Germinal center (tissue), 1 donor: Measurements from ENCODE around the gene ZSCAN25.
"Not testable (repeated sequence)": the region's sequence is repeated elsewhere in the genome, so short reads cannot be mapped to it uniquely, and the experiment has no call there.

Experiments
- DNase-seq: peaks from one replicate; pipeline ENCODE4 v3.0.0; 2012; ENCODE audit warnings: mixed read lengths, low spot score

Gene ZSCAN25

GRCh38 chr7:99617192-99617781 is 541 bp downstream of the ZSCAN25 start:
- DNase-seq = no peak

DNA sequence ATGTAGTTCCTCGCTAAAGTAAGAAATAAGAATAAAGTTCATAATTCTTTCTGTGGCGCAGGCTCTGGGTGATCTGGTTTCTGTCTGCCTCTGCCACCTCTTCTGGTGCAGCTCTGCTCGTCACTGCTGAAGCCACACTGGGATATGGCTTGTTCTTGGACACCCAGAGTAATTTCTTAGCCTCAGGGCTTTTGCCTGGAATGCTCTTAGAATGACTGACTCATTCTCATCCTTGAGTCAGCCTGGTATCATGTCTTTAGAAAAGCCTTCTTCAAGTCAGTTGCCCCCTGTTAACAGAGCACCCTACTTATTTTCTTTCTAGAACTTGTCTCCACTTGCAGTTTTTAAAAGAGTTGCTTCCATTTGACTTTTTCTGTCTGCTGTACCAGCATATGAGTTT is 2.0 kb downstream of the ZSCAN25 start:
- no peak for DNase-seq

DNA sequence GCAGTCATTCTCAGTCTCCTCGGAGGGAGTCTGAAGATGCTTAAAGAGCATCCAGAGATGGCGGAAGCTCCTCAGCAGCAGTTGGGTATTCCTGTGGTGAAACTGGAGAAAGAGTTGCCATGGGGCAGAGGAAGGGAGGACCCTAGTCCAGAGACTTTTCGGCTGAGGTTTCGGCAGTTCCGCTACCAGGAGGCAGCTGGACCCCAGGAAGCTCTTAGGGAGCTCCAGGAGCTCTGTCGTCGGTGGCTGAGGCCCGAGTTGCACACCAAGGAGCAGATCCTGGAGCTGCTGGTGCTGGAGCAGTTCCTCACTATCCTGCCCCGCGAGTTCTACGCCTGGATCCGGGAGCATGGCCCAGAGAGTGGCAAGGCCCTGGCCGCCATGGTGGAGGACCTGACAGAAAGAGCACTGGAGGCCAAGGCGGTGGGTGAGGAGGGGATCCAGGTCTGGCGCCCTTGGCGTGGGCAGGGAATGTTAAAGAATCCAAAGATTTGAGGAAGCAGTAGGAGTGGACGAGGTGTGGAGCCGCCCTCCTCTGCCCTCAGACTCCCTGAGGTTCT is 2.9 kb downstream of the ZSCAN25 start:
- DNase-seq = no peak

DNA sequence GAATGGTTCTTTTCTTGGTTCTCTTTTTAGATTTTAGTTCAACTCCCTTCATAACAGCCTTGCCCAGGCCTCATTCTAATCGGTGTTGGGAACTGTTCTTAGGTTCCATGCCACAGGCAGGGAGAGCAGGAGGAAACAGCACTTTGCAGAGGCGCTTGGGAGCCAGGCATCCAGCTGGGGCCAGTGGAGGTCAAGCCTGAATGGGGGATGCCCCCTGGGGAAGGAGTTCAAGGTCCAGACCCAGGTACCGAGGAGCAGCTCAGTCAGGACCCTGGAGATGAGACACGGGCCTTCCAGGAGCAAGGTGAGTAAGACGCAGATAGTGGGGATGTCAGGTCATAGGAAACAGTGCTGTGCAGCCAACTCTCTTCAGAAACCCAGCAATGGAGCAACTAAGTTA is 4.5 kb downstream of the ZSCAN25 start:
- DNase-seq = no peak

- DNase-seq = no peak
Observed at GRCh38 chr7:99622596-99622995, 5.8 kb downstream of the ZSCAN25 start.

DNA sequence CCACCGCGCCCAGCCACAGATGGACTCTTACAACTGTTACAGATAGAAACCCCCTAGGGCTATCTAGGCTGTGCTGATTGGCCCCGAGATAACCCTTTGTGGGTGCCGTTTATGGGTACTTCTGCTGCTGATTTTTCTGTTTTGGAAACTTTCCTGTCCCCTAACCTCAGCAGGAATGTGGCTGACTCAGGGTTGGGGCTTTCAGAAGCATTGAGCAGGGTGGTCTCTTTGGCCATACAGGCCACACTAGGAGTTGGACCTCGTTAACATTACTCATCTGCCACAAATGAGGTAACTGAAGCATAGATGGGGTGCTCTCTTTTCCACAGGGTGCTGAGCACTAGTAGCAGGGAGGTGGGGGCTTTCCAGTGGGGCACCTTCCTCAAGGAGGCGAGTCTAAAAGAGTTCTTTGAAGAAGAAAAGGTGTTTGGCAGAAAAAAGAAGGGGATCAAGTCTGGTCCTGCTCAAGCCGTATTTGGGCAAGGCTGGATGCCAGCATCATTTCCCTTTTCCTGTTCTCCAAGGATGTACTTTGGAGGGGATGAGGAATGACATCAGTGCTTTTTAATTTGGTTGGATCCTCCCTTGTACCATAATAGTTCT is 6.4 kb downstream of the ZSCAN25 start:
- DNase-seq = no peak

DNA sequence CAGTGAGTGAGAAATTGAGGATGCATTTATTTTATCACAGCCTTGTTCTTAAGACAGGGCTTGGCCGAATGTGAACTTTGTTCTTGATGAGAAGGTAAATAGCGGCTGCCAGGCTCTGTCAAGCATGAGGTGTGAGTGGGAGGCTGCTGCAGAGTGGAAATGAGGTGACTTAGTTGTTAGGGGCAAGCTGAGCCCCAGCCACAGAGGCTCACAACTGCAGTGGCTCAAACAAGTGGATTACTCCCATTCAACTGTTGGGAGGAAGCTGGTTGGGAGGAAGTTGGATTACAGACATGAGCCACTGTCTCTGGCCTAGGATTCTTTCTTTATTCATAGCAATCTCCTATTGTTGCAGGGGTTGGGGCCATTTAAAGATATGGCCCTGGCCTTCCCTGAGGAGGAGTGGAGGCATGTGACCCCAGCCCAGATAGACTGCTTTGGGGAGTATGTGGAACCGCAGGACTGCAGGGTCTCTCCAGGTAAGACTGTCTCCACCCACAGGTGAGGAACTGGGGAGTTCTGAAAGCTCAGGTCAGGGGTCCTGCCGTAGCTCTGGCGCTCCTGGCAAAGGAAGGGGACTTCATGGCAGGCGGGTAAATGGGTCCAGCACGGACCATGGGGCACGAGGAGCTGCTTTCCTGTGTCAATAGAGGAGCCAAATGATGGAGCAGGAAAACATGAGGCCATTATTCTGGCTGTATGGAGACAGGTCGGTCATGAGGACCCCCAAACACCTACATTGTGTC is 7.1 kb downstream of the ZSCAN25 start:
- no peak for DNase-seq

DNA sequence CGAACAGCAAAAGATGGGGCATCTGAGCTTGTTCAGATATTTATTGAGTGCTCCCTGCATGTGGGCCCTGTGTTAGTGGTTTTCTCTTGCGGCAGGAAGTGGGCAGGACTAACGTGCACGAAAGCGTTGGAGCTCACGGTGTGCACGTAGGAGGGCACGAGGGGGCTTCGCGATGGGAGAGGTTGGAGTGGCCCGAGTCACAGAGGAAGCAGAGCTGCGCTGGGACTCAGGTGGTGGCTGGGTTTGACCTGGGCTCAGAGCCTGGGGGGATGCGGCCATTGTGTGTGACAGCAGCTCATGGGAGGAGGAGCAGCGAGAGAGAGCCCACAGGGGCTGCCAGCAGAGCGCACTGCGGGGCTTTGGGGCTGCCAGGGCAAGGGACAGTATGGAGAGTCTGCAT is 7.7 kb downstream of the ZSCAN25 start:
- DNase-seq = no peak

GRCh38 chr7:99625321-99625720 is 8.6 kb downstream of the ZSCAN25 start:
- no peak for DNase-seq

DNA sequence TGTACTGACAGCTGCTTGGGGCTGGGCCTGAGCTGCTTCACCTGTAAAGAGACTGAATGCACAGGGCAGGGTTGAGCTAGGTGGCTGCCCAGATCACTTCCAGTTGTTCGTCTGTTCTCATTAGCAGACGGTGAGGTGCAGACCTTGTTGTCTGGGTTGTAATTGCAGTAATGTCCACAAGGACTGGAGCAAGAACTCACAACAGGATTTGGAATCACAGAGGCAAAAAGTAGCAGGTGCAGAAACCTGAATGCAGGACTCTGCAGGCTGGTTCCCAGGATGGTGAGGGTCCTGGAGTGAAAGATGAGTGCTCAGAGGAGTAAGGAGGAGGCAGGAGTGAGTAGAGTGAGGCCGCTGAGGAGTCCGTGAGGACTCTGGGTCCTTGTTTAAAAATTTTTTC is 9.2 kb downstream of the ZSCAN25 start:
- no peak for DNase-seq

DNA sequence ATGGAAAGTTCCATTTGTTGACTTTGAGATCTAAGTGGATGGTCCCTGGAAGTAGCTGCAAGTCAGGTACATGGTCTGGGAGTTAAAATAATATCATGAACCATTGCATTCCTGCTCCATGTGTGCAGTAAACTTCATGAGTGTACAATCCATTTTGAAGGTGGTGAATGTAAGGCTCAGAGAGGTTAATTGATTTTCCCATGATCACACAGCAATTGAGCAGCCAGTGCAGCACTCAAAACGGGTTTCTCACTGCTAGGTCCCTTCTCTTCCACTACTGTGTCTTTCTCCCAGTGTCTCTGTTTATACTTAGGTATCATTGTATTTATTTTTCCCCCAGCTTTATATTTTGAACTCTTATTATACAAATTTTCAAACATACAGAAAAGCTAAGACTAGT is 9.9 kb downstream of the ZSCAN25 start:
- DNase-seq = no peak

DNA sequence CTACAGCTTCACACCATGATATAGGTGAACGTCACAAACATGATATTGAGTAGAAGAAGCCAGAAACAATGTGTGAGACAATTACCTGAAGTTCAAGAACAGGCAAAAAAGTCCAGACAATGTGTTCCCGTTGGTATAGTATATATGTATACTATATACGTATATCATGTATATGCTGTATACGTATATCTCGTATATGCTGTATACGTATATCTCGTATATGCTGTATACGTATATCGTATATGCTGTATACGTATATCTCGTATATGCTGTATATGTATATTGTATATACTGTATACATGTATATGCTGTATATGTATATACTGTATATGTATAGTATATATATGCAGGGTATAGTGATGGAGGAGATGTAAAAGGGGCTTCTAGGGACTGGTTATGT is 10.8 kb downstream of the ZSCAN25 start:
- DNase-seq = no peak

DNA sequence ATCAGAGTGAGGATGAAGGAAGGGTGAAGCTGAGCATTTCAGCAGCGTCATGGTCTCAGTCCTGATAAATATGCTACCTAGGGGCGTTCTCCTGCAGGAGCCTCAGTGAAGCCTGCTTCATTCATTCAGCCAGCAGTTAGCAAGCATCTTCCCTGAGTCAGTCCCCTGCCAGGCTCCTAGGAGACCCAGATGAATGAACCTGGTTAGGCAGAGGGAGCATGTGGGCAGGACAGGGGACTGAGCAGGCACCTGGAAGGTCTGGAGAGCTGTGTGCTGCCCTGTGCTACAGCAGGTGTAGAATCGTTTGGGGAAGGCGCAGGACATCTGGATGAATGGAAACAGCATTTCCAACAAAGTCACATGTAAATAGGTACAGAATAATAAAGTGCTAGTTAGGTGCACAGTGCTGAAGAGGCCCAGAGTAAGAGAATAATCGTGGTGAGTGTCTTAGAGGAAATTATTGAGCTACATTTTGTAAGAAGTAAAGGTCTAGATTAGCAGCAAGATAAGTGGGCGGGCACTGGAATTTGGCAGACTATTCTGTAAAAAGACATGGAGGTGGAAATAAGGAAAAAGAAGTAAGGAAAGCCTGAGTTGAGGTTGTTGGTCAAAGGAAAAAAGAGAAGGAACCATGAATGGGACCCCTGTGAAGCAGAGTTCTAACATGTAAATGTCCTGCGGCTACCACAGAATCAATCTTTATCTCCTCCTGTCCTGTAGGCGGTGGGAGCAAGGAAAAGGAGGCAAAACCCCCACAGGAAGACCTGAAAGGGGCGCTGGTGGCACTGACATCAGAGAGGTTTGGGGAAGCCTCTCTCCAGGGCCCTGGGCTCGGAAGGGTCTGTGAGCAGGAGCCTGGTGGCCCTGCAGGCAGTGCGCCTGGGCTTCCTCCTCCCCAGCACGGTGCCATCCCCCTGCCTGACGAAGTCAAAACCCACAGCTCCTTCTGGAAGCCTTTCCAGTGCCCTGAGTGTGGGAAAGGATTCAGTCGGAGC is 12.0 kb downstream of the ZSCAN25 start:
- no peak for DNase-seq

DNA sequence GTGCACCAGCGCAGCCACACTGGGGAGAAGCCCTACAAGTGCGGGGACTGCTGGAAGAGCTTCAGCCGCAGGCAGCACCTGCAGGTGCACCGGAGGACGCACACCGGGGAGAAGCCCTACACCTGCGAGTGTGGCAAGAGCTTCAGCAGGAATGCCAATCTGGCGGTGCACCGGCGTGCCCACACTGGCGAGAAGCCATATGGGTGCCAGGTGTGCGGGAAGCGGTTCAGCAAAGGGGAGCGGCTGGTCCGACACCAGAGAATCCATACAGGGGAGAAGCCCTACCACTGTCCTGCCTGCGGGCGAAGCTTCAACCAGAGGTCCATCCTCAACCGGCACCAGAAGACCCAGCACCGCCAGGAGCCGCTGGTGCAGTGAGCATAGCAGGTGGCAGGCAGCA is 12.9 kb downstream of the ZSCAN25 start:
- DNase-seq = no peak

DNA sequence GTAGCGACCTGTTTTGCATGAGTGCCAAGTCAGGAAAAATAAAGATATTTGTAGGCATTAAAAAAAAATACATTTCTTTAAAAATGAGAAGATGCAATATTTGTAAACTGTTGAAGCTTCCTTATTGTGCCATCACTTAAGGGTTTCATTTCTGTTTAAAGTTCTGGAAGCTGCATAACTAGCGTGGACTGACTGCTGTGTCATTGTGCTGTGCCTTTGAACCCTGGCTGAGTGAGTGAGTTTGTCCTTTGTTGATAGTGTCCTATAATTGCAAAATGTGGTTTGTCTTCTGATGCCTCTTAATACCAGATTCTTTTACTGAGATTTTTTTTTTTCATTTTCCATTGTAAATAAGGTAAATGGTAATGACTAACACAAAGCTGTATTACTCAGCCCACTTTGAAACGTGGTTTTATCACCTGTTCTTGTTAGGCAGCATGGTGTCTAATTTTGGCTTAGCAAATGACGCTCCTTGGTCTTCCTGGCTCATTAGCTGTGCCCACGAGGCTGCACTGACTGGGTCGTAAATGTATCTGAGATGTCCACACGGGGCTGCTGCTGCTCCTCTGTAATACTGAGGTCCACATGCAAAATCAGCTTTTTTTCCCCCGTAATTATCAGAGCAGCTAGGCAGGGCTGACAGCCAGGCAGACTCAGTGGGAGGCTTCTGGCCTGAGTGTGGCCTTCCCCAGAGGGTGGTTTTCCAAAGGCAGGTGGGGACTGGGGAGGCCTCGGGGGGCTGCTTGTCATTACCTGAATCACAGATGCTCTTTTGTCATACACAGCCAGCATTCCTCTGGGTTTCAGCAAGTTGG is 14.8 kb downstream of the ZSCAN25 start:
- no peak for DNase-seq

DNA sequence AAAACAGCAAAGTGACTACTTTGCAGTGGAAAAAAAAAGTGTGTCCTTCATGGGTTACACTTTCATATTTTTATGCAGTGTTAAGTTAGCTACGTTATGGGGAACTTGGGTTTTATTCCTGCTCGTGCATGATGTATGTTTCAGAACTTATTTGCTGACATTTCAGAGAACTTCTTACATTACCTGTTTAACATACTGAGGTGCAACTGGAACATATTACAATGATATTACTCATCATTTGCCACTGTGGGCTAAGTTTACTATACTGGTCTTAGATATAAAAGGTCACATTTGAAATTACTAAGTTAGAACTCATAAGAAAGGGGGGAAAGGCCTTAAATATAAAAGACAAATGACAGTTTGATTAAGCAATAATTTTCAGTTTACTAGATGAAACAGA is 20.7 kb downstream of the ZSCAN25 start:
- not testable (repeated sequence) for DNase-seq

DNA sequence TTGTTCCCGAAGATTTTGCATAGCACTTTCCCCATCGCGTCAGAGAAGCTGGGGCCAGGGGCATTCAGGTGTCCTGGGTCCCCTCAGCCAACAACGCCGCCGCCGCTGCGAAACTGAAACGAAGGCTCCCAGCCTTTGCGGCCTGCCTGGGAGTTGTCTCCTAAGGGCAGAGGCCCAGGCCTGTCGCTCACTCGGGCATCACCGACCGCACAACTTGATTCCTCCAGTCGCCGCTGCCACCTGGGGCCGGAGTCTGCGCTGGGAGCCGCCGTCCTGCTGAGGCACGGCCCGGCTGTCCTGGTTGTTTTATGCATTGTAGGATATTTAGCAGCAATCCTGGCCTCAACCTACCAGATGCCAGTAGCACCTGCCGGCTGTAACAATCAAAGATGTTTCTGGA is 22.0 kb downstream of the ZSCAN25 start:
- no peak for DNase-seq

GRCh38 chr7:99639267-99639666 is 22.5 kb downstream of the ZSCAN25 start:
- DNase-seq = no peak

- no peak for DNase-seq
Observed at GRCh38 chr7:99642027-99642426, 25.3 kb downstream of the ZSCAN25 start.

- DNase-seq = no peak
Observed at GRCh38 chr7:99643464-99643863, 26.7 kb downstream of the ZSCAN25 start.

GRCh38 chr7:99644431-99644830 is 27.7 kb downstream of the ZSCAN25 start:
- DNase-seq = no peak
